ENCODE data around the gene MYOM1. TPM values are rescaled to one million over a fixed set of nuclear protein-coding genes. Genes with fewer than 3 reads are reported as not detected.
A peak's percentile ranks its signal among the peaks of the same experiment; 100 is the strongest.

The MYOM1 gene
- total RNA-seq, 1 donor, result 0.86 TPM

- TF ChIP-seq CTCF (IDR thresholded peaks at IDR 0.05; ENCODE audit: insufficient read depth, low read depth, low read length), result no peak
- no peak overlapping the region for H3K4me3 ChIP-seq (ENCODE audit: low read depth, low read length)
Observed at GRCh38 chr18:3190610-3191009, 29.2 kb downstream of the MYOM1 start.

GRCh38 chr18:3189884-3190283 lies 29.9 kb downstream of the MYOM1 start:
- H3K4me3 ChIP-seq (ENCODE audit: low read depth, low read length), result no peak overlapping the region
- no peak for DNase-seq (ENCODE audit: low read depth)
- TF ChIP-seq CTCF (IDR thresholded peaks at IDR 0.05; ENCODE audit: insufficient read depth, low read depth, low read length), result no peak

More at GRCh38 chr18:3190610-3191009, 29.2 kb downstream of the MYOM1 start:
- DNase-seq (ENCODE audit: low read depth), result no peak

GRCh38 chr18:3186678-3187658 lies 32.8 kb downstream of the MYOM1 start:
- no peak overlapping the region for H3K4me3 ChIP-seq (ENCODE audit: low read depth, low read length)
- TF ChIP-seq CTCF (IDR thresholded peaks at IDR 0.05; ENCODE audit: insufficient read depth, low read depth, low read length), result peak; percentile 40
- peak; percentile 69 for DNase-seq (ENCODE audit: low read depth)

GRCh38 chr18:3184275-3184963 lies 35.3 kb downstream of the MYOM1 start:
- H3K4me3 ChIP-seq (ENCODE audit: low read depth, low read length), result no peak overlapping the region
- no peak for TF ChIP-seq CTCF (IDR thresholded peaks at IDR 0.05; ENCODE audit: insufficient read depth, low read depth, low read length)
- DNase-seq (ENCODE audit: low read depth), result no peak

GRCh38 chr18:3183103-3183717 lies 36.6 kb downstream of the MYOM1 start:
- no peak for DNase-seq (ENCODE audit: low read depth)
- no peak overlapping the region for H3K4me3 ChIP-seq (ENCODE audit: low read depth, low read length)
- no peak for TF ChIP-seq CTCF (IDR thresholded peaks at IDR 0.05; ENCODE audit: insufficient read depth, low read depth, low read length)

- no peak overlapping the region for H3K4me3 ChIP-seq (ENCODE audit: low read depth, low read length)
- DNase-seq (ENCODE audit: low read depth), result peak; percentile 53
- no peak for TF ChIP-seq CTCF (IDR thresholded peaks at IDR 0.05; ENCODE audit: insufficient read depth, low read depth, low read length)
Observed at GRCh38 chr18:3180325-3180724, 39.4 kb downstream of the MYOM1 start.

All from fibroblast of villous mesenchyme (primary cell).